Measurements from ENCODE around the gene SLC1A1.

The SLC1A1 gene

DNA sequence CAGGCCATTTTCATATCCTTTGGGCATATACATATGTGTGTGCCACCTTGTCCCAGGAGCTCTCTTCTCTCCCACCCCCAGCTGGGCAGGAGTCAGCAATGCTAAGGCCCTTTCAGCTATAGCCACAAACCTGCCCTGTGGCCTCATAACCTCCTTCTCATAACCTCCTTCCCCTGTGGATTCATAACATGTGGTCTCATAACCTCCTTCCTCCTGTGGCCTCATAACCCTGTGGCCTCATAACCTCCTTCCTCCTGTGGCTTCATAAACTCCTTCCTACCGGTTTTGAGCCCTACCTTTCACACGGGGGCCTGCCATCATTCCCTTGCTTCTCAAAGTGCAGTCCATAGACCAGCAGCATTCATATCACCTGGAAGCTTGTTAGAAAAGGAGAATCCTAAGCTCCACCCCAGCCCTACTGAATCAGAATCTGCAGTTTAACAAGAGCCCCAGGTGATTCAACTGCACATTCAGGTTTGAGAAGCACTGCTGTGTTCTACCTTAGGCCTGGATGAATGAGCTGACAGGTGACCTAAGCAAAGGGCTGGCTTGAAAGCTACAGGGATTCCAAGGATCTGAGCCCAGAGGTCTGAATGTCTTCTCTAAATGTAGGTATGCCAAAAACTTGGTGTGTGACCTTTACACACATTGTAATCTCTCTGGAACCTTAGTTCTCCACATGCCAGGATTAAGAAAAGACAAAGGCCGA, 129.9 kb downstream of the SLC1A1 start:
- DNase-seq (ENCODE audit: low spot score), result no peak

- DNase-seq (ENCODE audit: low spot score), result no peak
These were observed 130.8 kb downstream of the SLC1A1 start for GRCh38 chr9:4620881-4621555.

GRCh38 chr9:4622016-4622415, 131.7 kb downstream of the SLC1A1 start:
- DNase-seq (ENCODE audit: low spot score), result no peak

DNA sequence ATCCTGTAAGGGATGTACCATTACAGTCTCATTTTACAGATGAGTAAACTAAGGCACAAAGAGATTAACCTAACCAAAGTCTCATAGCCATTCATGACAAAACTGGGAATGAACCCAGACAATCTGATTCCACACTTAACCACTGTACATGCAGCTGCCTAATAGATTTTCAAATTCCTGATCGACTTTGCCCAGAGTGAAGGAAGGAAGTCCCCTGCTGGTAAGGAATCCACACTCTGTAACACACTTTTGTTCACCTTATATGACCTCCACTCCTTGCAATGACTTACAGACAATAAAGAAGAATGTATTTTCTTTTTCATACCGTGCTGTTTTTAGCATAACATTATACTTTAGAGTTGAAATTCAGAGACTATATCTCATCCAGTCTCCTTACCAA, 140.6 kb downstream of the SLC1A1 start:
- DNase-seq (ENCODE audit: low spot score), result no peak
